ENCODE data around the gene LRP1B. TPM values are rescaled to one million over a fixed set of nuclear protein-coding genes. Genes with fewer than 3 reads are reported as not detected.

LRP1B gene
- total and polyA plus RNA-seq, 2 of the 8 experiments (the other 6 are each of a cell fraction or from before 2014, with no cell fraction given), result 0.03 TPM; not detected in 1

DNA sequence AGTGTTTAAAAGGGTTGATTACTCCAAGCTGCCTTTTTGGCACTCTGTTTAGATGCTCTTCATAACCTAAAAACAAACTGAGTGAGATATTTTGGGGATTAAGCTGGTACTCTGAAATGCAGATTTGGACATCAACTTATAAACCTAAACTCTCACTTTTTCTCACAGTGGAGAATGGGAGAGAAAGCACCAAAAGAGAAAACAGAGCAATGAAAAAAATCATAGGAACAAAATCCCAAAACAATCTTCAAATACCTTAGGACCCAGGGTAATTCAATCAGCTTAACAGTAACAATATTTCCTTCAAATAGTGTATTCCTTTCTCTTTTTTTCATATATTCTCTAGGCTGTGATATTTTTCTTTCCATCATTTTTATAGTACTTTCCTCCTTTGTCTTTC, 11.5 kb downstream of the LRP1B start (continued):
- no peak for TF ChIP-seq TAF7 (optimal IDR thresholded peaks at IDR 0.05; ENCODE audit: borderline replicate concordance, low read depth, low read length)
- TF ChIP-seq, protein P1, sequence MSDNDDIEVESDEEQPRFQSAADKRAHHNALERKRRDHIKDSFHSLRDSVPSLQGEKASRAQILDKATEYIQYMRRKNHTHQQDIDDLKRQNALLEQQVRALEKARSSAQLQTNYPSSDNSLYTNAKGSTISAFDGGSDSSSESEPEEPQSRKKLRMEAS (IDR thresholded peaks at IDR 0.05), result no peak

All from H1 (cell line).